GM18507 (cell line): ENCODE data around the gene DENND2C.
A peak's percentile ranks its signal among the peaks of the same experiment; 100 is the strongest.

Experiments
- DNase-seq: peaks from one replicate; pipeline ENCODE4 v3.0.0; 2011; ENCODE audit warnings: low read depth; ENCODE audit not compliant: insufficient read length; ENCODE audit errors: extremely low spot score
- FAIRE-seq: peaks from 2 replicates; lab custom pipeline; 2011; peaks lifted over from hg19 to GRCh38; lab: Jason Lieb, UNC

Gene DENND2C

DNA sequence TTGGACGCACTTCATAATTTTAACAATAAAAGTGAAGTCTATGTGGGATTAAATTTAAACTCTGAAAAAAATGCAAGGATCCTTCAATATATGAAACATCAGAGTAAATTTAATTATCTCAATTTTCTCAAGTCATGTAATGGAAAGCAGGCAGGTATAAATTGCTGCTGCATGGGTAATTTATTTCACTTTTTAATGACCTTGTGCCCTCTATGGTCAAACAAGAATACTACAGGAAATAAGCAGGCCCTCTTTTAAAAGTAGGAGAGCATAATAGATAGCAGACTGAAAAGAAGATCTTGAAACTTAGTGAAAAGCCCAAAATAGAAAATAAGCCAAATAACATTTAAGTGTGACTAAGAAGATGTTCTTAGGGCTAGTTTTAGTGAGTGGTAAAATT, 111.3 kb downstream of the DENND2C start:
- no peak for DNase-seq
- peak; percentile 53 for FAIRE-seq

DNA sequence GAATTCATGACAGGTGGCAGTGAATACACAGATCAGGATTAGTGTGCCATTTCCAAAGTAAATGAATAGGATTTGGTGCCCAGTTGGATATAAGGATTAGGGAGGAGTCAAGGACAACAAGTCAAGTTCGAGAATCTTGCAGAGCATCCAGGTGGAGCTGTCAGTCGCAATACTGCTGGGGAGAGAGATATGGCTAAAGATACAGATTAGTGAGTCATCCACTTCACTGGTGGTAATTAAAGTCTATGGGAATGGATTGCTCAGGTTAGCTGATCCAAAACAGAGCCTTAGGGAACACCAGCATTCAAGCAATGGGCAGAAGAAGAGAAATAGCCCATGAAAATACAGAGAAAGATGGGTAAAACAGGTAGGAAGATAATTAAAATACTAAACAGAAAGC, 115.3 kb downstream of the DENND2C start:
- DNase-seq (no peak), FAIRE-seq (no peak)

DNA sequence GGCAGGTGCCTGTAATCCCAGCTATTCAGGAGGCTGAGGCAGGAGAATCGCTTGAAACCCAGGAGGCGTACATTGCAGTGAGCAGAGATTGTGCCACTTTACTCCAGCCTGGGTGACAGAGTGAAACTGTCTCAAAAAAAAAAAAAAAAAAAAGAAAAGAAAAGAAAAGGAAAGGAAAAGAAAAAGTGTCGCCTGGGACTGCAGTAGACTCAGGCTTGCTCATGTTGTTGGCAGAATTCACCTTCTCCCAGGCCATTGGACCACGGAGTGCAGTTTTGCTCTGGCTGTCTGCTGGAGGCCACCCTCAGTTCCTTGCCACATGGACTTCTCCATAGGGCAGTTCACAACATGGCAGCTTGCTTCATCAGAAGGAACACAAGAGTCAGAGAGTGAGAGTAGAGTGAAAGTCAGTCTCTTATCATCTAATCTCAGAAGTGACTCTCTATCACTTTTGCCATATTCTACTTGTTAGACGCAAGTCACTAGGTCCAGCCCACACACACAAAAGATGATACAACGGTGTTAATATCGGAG, 117.7 kb downstream of the DENND2C start:
- DNase-seq (no peak), FAIRE-seq (no peak)

DNA sequence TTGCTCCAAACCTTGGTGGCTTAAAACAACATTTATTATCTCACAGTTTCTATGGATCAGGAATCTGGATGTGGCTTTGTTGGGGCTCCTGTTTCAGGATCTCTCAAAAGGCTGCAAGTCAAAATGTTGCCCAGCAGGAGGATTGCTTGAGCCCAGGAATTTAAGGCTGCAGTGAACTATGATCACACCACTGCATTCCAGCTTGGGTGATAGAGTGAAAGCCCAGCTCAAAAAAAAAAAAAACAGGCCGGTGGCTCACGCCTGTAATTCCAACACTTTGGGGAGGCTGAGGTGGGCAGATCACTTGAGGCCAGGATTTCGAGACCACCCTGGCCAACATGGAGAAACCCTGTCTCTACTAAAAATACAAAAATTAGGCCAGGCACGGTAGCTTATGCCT, 118.4 kb downstream of the DENND2C start:
- no peak for DNase-seq
- no peak for FAIRE-seq

DNA sequence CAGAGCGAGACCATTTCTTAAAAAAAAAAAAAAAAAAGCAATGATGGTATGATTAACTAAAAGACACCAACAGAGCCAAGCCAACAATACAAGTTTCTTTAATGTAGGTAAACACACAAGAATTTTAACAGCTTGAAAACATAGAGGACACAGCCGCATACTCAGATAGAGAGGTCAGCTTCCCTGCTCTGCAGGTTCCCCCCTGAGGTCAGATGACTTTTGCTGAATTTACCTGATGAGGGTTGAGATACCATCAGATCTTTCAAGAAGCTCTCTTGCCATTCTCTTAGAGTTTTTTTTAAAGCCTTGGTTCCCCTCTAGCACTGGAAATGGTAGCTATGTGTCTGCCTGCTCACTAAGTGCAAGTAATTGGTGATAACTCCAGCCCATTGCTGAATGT, 119.5 kb downstream of the DENND2C start:
- no peak for DNase-seq
- FAIRE-seq: no peak

DNA sequence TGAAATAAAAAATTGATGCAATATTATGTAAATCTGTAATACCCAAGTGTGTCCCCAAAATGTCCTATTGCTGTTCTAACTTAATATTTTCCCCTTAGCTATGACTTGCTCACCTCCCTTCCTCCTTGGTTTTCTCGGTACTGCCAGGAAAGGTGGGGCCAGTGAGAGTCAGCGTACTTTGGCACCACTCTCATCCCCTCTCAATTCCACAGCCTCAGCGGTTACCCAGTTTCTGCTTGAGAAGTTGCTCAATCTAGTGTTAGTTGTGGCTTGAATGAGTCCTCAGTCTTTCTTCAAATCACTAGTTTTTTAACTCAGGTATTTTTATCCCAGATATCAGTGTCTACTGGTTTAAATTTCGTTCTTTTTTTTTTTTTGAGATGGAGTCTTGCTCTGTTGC, 120.7 kb downstream of the DENND2C start:
- FAIRE-seq (no peak), DNase-seq (no peak)

DNA sequence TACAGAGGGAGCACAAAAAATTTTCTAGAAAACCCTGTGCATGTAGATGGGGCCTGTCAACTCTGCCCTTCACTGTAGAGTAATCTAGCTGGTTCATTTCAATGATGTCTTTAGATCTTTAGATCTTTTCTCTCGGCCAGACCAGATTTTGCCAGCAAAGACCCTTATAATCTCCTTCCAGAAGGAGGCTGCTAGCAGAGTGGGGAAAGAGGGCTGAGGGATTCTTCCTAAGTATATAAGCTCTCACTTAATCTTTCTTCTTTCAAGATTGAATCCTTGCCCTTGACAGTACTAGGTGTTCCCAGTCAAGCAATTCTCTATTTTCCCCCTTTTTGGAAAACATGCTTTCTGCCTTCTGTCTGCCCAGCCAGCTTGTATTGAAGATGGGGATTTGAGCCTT, 122.8 kb downstream of the DENND2C start:
- no peak for DNase-seq
- FAIRE-seq: no peak

DNA sequence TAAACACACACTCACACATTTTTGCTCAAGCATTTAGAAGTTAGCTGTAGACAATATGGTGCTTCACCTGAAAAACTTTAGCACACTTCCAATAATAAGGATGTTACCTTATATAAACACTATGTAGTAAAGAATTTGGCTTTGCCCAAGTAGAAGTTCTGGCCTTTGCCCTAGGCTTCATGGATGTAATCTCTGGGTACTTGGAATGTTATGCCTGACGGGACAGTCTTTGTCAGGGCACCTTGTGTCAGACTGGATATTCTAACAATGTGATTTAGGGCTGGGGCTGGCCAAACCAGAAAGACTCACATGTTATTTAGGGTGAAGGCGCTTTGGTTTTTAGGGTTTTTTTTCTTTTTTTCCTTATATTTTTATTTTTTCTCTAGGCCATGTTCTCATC, 124.1 kb downstream of the DENND2C start:
- no peak for FAIRE-seq
- DNase-seq: no peak

DNA sequence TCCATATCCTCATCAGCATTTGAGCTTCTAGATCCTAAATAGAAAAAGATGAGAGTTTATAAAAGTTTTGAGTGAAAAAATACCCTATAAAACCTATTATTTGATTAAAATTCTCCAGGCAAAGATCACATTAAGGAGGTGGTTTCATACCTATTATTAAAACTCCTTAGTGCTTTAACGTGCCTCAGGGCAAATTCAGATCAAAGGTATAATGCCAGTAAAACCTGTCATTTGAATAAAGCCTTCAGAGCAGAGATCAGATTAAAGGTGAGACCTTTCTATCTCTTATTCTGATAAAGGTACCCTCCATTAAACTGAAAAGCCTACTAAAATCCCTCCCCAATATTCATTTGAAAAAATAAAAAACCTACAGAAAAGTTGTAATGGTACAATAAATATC, 124.5 kb downstream of the DENND2C start:
- no peak for FAIRE-seq
- no peak for DNase-seq

DNA sequence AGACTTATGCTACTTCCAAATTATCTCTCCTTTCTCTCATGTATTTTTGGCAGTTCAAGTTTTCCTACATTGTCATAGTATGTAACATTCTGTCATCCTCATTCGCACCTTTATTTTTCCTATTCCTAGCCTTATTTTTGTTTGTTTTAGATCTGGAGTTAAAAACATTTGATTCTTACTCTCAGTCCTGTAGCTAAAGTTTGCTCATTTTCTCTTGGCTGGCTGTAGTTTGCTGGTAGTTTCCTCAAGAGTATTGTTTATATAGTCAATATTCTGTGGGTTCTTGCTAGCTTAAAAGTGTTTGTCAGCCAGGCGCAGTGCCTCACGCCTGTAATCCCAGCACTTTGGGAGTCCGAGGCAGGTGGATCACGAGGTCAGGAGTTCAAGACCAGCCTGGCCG, 129.0 kb downstream of the DENND2C start:
- FAIRE-seq: no peak
- no peak for DNase-seq

DNA sequence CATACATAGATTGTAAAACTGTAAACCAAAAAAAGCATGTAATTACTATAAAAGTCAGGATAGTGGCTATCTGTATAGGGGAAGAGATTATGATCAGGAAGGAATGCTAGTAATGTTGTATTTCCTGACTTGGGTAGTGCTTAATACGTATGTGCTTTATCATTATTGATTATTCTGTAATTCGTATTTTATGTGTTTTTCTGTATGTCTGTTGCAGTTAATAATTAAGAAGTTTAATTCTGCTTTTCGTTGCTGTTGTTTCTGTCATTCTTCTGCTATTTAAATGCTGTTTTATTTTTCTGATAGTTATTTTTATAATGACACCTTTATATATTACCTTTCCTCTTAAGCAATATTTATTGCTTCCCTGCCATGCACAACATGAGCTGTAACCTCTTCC, 129.6 kb downstream of the DENND2C start:
- FAIRE-seq (no peak), DNase-seq (no peak)

DNA sequence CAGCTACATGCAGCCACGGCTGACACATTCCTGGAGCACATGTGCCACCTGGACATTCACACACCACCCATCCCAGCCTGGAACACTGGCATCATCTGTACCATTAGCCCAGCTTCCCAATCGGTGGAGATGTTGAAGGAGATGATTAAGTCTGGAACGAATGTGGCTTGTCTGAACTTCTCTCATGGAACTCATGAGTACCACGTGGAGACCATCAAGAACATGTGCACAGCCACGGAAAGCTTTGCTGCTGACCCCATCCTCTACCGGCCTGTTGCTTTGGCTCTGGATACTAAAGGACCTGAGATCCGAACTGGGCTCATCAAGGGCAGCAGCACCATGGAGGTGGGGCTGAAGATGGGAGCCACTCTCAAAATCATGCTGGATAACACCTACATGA, 133.8 kb downstream of the DENND2C start:
- DNase-seq (no peak), FAIRE-seq (no peak)

DNA sequence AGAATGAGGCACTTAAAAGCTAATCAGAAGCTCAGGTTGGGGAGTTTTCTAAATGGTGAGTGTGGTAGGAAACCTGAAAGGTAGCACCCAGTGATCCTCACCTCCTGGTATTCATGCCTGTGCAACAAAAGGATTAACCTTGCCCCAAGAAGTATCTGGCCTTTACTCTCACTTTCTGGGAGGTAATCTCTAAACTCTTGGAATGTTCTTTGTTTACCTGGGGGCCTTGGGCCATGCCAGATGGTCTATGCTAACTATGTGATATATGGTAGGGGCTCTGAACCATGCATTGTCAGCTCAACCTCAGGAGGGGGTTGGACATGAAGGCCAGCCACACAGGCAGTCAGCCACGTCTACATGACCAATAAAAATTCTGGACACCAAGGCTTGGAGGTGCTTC, 134.4 kb downstream of the DENND2C start:
- FAIRE-seq (no peak), DNase-seq (no peak)
